ENCODE data around the gene DHRS12. TPM values are rescaled to one million over a fixed set of nuclear protein-coding genes. Genes with fewer than 3 reads are reported as not detected.
"Not testable (repeated sequence)": the region's sequence is repeated elsewhere in the genome, so short reads cannot be mapped to it uniquely, and the experiment has no call there.

DHRS12 gene
- total RNA-seq, 2 donors from 2014 or later, result 2.2 to 3.5 TPM

DNA sequence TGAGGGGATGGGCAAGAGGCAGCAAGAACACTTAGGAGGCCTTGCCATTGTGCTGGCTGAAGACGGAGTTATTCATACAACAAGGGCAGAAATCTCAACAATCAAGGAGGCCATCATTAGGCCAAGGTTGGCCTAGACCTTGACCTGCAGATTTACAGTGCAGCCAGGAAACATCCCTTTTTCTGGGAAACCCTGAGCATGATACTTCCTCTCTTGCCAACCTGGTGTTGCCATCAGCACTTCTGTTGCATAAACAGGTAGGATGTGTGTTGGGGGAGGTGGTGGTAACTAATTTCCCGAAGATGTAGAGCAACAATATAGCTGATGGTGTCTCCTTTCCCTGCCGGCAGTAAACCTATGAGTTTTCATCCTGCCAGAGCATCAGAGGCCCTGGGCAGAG, 33.1 kb upstream of the DHRS12 start:
- H3K4me1 Mint-ChIP-seq (ENCODE audit: low read depth in 2 of 2), result peaks cover 5 to 8% of the 10 kb centered on the region in 2 donors
- ATAC-seq (no peak), DNase-seq (ENCODE audit: low spot score) (no peak)
- no peak overlapping the region for H3K4me3 Mint-ChIP-seq
- no peaks in the 10 kb centered on the region for H3K36me3 Mint-ChIP-seq
- H3K9me3 Mint-ChIP-seq, result no peaks in the 10 kb centered on the region
- no peak overlapping the region for H3K27ac Mint-ChIP-seq
- H3K27me3 Mint-ChIP-seq, result peaks cover 6 to 21% of the 10 kb centered on the region in 2 donors

GRCh38 chr13:51834581-51835171, 30.7 kb upstream of the DHRS12 start:
- DNase-seq (ENCODE audit: low spot score), result no peak
- no peak for ATAC-seq
- Mint-ChIP-seq H3K4me1 (ENCODE audit: low read depth in 2 of 2) (peaks cover 5 to 8% of the 10 kb centered on the region in 2 donors), H3K36me3 (no peaks in the 10 kb centered on the region), H3K27me3 (peaks cover 6 to 8% of the 10 kb centered on the region in 2 donors), H3K4me3 (no peak overlapping the region), H3K9me3 (no peaks in the 10 kb centered on the region), H3K27ac (no peak overlapping the region)

DNA sequence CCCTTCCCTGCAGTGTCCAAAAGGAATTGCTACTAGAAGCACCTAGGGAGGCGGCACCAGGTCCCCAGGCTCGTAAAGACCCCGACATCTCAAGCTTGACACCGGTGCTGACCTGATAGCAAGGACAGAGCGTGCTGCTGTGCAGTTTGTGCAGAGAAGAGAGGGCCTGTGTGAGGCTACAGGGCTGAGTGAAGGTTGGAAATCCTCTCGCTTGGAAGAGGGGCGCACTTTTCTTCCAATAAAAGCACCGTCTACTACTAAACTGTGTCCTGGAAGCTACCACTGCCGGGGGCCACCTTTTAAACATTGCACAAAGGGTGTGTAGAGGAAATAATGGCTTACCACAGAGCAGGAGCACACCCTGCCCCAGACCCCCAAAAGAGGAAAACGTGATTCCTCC, 30.0 kb upstream of the DHRS12 start:
- Mint-ChIP-seq H3K9me3 (no peaks in the 10 kb centered on the region), H3K27me3 (peaks cover 6 to 8% of the 10 kb centered on the region in 2 donors), H3K27ac (no peak overlapping the region), H3K4me3 (no peak overlapping the region), H3K4me1 (ENCODE audit: low read depth in 2 of 2) (peaks cover 5 to 8% of the 10 kb centered on the region in 2 donors), H3K36me3 (no peaks in the 10 kb centered on the region)
- ATAC-seq, result no peak
- no peak for DNase-seq (ENCODE audit: low spot score)

GRCh38 chr13:51832471-51833152, 28.6 kb upstream of the DHRS12 start:
- peaks cover 8 to 12% of the 10 kb centered on the region in 2 donors for H3K4me1 Mint-ChIP-seq (ENCODE audit: low read depth in 2 of 2)

GRCh38 chr13:51831519-51831918, 27.6 kb upstream of the DHRS12 start:
- Mint-ChIP-seq H3K27me3 (peaks cover 8% of the 10 kb centered on the region in 2 donors), H3K9me3 (no peaks in the 10 kb centered on the region), H3K36me3 (no peaks in the 10 kb centered on the region), H3K4me3 (no peak overlapping the region), H3K4me1 (ENCODE audit: low read depth in 2 of 2) (peaks cover 19 to 23% of the 10 kb centered on the region in 2 donors), H3K27ac (peak overlapping the region in 1 of 2 donors; percentile 8)
- ATAC-seq (no peak), DNase-seq (ENCODE audit: low spot score) (no peak)

More at GRCh38 chr13:51832471-51833152, 28.6 kb upstream of the DHRS12 start:
- Mint-ChIP-seq H3K36me3 (no peaks in the 10 kb centered on the region), H3K27ac (peak overlapping the region in 1 of 2 donors; percentile 8), H3K4me3 (no peak overlapping the region), H3K9me3 (no peaks in the 10 kb centered on the region), H3K27me3 (peaks cover 8% of the 10 kb centered on the region in 2 donors)
- DNase-seq (ENCODE audit: low spot score), result no peak
- peak; percentile 69 to 80 for ATAC-seq

DNA sequence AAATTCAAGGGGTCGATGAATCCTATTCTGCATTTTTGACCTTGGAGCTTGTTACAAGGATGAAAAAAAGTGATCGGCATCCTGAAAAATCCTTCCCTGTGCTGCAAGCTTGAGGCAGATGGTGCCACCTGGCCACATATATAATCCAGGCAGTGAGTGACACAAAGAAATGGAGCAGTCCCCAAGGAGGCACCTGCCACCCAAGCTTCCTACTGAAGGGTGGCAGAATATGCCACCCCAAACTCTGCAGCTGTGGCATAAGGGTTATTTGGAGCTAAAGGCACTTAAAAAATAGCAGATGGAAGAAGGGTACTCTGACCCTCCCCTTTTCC, 25.6 kb upstream of the DHRS12 start:
- no peaks in the 10 kb centered on the region for H3K9me3 Mint-ChIP-seq
- DNase-seq (ENCODE audit: low spot score), result no peak
- H3K27me3 Mint-ChIP-seq, result peaks cover 8% of the 10 kb centered on the region in 2 donors
- peaks cover 34 to 39% of the 10 kb centered on the region in 2 donors for H3K4me1 Mint-ChIP-seq (ENCODE audit: low read depth in 2 of 2)
- H3K4me3 Mint-ChIP-seq, result no peak overlapping the region
- no peaks in the 10 kb centered on the region for H3K36me3 Mint-ChIP-seq
- H3K27ac Mint-ChIP-seq, result peak overlapping the region in 1 of 2 donors; percentile 28
- ATAC-seq, result no peak

- peaks cover 8% of the 10 kb centered on the region in 2 donors for H3K27me3 Mint-ChIP-seq
- H3K4me3 Mint-ChIP-seq, result no peak overlapping the region
- DNase-seq (ENCODE audit: low spot score) (no peak), ATAC-seq (no peak)
- H3K27ac Mint-ChIP-seq, result no peak overlapping the region
- peaks cover 40 to 44% of the 10 kb centered on the region in 2 donors for H3K4me1 Mint-ChIP-seq (ENCODE audit: low read depth in 2 of 2)
- no peaks in the 10 kb centered on the region for H3K36me3 Mint-ChIP-seq
- H3K9me3 Mint-ChIP-seq, result no peaks in the 10 kb centered on the region
These were observed 25.0 kb upstream of the DHRS12 start for GRCh38 chr13:51828730-51829567.

DNA sequence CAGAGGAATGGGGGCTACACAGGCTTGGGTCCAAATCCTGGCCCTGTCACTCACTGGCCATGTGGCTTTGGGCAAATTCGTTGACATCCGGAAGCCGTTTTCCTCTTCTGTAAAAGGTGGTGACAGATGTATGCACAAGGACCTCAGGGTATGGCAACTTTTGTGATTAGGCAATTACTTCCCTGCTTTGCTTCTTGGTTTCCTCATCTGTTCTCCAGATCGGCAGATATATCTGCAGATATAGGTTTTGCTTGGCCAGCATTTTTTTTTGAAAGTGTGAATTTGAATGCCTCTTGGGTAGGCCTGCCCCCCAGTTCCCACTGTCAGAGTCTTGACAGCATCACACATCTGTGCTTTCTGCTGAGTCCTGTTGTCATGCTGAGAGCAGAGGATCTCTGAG, 23.3 kb upstream of the DHRS12 start:
- H3K9me3 Mint-ChIP-seq, result no peaks in the 10 kb centered on the region
- H3K4me3 Mint-ChIP-seq, result peak overlapping the region; percentile 53
- peaks cover 0 to 2% of the 10 kb centered on the region in 2 donors for H3K27me3 Mint-ChIP-seq
- H3K4me1 Mint-ChIP-seq (ENCODE audit: low read depth in 2 of 2), result peaks cover 42 to 44% of the 10 kb centered on the region in 2 donors
- ATAC-seq (peak in 1 of 2 donors; percentile 39), DNase-seq (ENCODE audit: low spot score) (no peak)
- no peaks in the 10 kb centered on the region for H3K36me3 Mint-ChIP-seq
- peak overlapping the region; percentile 63 to 88 for H3K27ac Mint-ChIP-seq

GRCh38 chr13:51826606-51827005, 22.6 kb upstream of the DHRS12 start:
- peaks cover 0 to 2% of the 10 kb centered on the region in 2 donors for H3K27me3 Mint-ChIP-seq
- H3K4me1 Mint-ChIP-seq (ENCODE audit: low read depth in 2 of 2), result peaks cover 46 to 49% of the 10 kb centered on the region in 2 donors
- H3K9me3 Mint-ChIP-seq, result no peaks in the 10 kb centered on the region
- peak overlapping the region; percentile 53 for H3K4me3 Mint-ChIP-seq
- ATAC-seq (no peak), DNase-seq (ENCODE audit: low spot score) (no peak)
- H3K36me3 Mint-ChIP-seq, result no peaks in the 10 kb centered on the region
- peak overlapping the region; percentile 63 to 88 for H3K27ac Mint-ChIP-seq

GRCh38 chr13:51825681-51826254, 21.8 kb upstream of the DHRS12 start:
- Mint-ChIP-seq H3K27me3 (peaks cover 0 to 2% of the 10 kb centered on the region in 2 donors), H3K9me3 (no peaks in the 10 kb centered on the region), H3K4me3 (peak overlapping the region; percentile 58), H3K27ac (peak overlapping the region; percentile 53 to 87), H3K4me1 (ENCODE audit: low read depth in 2 of 2) (peaks cover 52 to 57% of the 10 kb centered on the region in 2 donors), H3K36me3 (no peaks in the 10 kb centered on the region)
- ATAC-seq (no peak), DNase-seq (ENCODE audit: low spot score) (no peak)

DNA sequence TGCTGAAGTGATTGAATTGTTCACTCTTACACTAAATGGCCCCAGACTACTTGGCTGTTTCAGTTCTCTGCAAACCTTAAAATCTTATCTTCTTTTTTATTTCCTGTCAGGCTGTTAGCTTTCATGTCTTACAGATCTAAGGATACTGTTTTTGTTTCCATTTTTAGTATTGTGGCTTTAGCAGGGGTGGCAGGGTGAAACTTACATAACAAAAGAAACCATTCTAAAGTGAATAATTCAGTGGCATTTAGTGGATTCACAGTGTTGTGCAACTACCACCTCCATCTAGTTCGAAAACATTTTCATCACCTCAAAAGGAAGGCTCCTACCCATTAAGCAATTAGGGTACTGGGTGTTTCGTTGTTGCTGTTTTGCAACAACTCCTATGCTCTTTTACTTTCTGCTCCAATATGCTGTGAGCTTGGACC, 21.2 kb upstream of the DHRS12 start:
- Mint-ChIP-seq H3K9me3 (no peaks in the 10 kb centered on the region), H3K27ac (peak overlapping the region; percentile 53 to 87)
- no peak for DNase-seq (ENCODE audit: low spot score)

DNA sequence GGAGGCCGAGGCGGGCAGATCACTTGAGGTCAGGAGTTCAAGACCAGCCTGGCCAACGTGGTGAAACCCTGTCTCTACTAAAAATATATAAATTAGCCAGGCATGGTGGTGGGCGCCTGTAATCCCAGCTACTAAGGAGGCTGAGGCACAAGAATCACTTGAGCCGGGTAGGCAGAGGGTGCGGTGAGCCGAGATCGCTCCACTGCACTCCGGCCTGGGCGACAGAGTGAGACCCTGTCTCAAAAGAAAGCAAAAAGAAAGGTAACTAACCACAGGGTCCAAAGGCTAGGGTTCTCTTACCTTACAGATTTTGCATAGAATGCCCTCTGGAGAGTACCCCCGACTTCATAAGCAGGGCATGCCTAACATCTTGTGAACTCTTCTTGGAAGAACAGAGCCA, 20.7 kb upstream of the DHRS12 start:
- not testable (repeated sequence) for ATAC-seq; H3K27me3 Mint-ChIP-seq; DNase-seq (ENCODE audit: low spot score); H3K36me3 Mint-ChIP-seq; H3K9me3 Mint-ChIP-seq
- H3K4me3 Mint-ChIP-seq, result peak overlapping the region; percentile 58
- H3K4me1 Mint-ChIP-seq (ENCODE audit: low read depth in 2 of 2), result peaks cover 60 to 63% of the 10 kb centered on the region in 2 donors
- H3K27ac Mint-ChIP-seq, result peak overlapping the region; percentile 53 to 87

More for the DNA sequence above, 21.2 kb upstream of the DHRS12 start:
- peak; percentile 77 to 88 for ATAC-seq
- H3K4me3 Mint-ChIP-seq, result peak overlapping the region; percentile 58
- H3K4me1 Mint-ChIP-seq (ENCODE audit: low read depth in 2 of 2), result peaks cover 55 to 60% of the 10 kb centered on the region in 2 donors
- H3K36me3 Mint-ChIP-seq, result no peaks in the 10 kb centered on the region
- H3K27me3 Mint-ChIP-seq, result peaks cover 0 to 2% of the 10 kb centered on the region in 2 donors

DNA sequence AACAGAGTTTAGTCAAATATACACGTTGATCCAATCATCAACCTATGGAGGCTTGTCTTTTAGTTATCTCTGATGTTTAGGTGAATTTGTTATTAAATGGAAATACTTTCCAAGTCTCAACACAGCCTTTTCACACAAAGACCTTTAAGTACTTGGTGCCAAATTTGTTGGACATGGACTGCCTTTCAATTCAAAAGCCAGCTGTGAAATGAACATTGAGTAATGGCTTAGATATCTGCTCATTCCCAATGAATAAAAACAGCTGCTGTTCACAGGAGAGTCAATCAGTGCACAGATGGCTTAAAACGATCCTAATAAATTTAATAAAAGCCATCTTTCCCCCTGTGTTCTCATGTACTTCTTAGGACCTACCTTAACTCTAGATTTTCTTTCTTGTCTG, 19.9 kb upstream of the DHRS12 start:
- DNase-seq (ENCODE audit: low spot score) (no peak), ATAC-seq (no peak)
- H3K4me3 Mint-ChIP-seq, result no peak overlapping the region
- no peaks in the 10 kb centered on the region for H3K9me3 Mint-ChIP-seq
- peak overlapping the region; percentile 34 to 87 for H3K27ac Mint-ChIP-seq
- H3K27me3 Mint-ChIP-seq, result peaks cover 0 to 2% of the 10 kb centered on the region in 2 donors
- peaks cover 65 to 67% of the 10 kb centered on the region in 2 donors for H3K4me1 Mint-ChIP-seq (ENCODE audit: low read depth in 2 of 2)
- no peaks in the 10 kb centered on the region for H3K36me3 Mint-ChIP-seq
